K562 (cell line): ENCODE results near the gene GRIN2A. TPM values are rescaled to one million over a fixed set of nuclear protein-coding genes. Genes with fewer than 3 reads are reported as not detected.

Source experiments
- ATAC-seq: fragments of 200-7000 bp; cut with Tn5 transposase; 3 replicates; pipeline ENCODE4 v1.9.1; 2020; ENCODE audit warnings: moderate library complexity
- BruUV-seq: library from RNA; stranded (reverse); fragments of 400-500 nt; replicated peaks from 2 replicates; lab custom pipeline; 2021; lab: Mats Ljungman, UMichigan
- CTCF ChIA-PET: fragments of 300-600 bp; formaldehyde crosslinking; extraction: SDS; loops from one replicate; lab custom pipeline; 2021; ENCODE audit warnings: low intra/inter-chr PET ratio; lab: Yijun Ruan, JAX
- POLR2A ChIA-PET: fragments of 300-600, 350-650 bp; sonication (Branson Sonifier 250); formaldehyde crosslinking; extraction: SDS; loops from one replicate; lab custom pipeline; 2021; ENCODE audit warnings: antibody characterized with exemption, inconsistent platforms; lab: Yijun Ruan, JAX
- DNase-seq, 4 experiments: peaks; one replicate each; pipeline versions ENCODE4 v3.0.0 to v3.0.0-alpha.2; 2011 to 2018; ENCODE audit warnings: low spot score in 3 of 4, mixed read lengths in 3 of 4; ENCODE audit errors: extremely low read depth in 1 of 4
- FAIRE-seq: peaks from 2 replicates; lab custom pipeline; 2011; peaks lifted over from hg19 to GRCh38; lab: Jason Lieb, UNC
- H2AFZ ChIP-seq: 2 replicates; pipeline ENCODE4 v1.6.0; 2011; ENCODE audit warnings: low read depth, low read length, control low read depth, inconsistent platforms
- H3K27ac ChIP-seq: fragments of 200-600 bp; 3 replicates; pipeline ENCODE4 v1.8.0; 2011; ENCODE audit warnings: low read depth, mild to moderate bottlenecking, control low read depth, inconsistent platforms, low read length, moderate library complexity, mixed read lengths; ENCODE audit errors: extremely low read depth
- H3K27me3 ChIP-seq, 2 experiments: fragments of 300-600 bp in 1 of 2; 2 replicates in 1 of 2; 3 replicates in 1 of 2; pipeline versions ENCODE4 v1.6.0 to v1.8.0; 2011; ENCODE audit warnings: inconsistent platforms in 2 of 2, low read length in 2 of 2, mild to moderate bottlenecking in 1 of 2, mixed read lengths in 1 of 2, moderate library complexity in 1 of 2; ENCODE audit not compliant: control insufficient read depth in 2 of 2, insufficient read depth in 2 of 2
- H3K36me3 ChIP-seq: fragments of 300-600 bp; 3 replicates; pipeline ENCODE4 v1.8.0; 2011; ENCODE audit warnings: mild to moderate bottlenecking, low read length, inconsistent platforms; ENCODE audit not compliant: control insufficient read depth, insufficient read depth
- H3K4me1 ChIP-seq, 2 experiments: fragments of 200-600 bp in 1 of 2; replicated peaks in 1 of 2; 2 replicates in 1 of 2; 3 replicates in 1 of 2; pipeline versions ENCODE4 v1.5.1 to v1.8.0; 2011; ENCODE audit warnings: inconsistent platforms in 2 of 2, low read length in 2 of 2, mild to moderate bottlenecking in 1 of 2, mixed read lengths in 1 of 2, moderate library complexity in 1 of 2; ENCODE audit not compliant: control insufficient read depth in 2 of 2, insufficient read depth in 2 of 2
- H3K4me2 ChIP-seq: 2 replicates; pipeline ENCODE4 v1.6.1; 2011; ENCODE audit warnings: low read length, control low read depth, inconsistent platforms, mixed read lengths; ENCODE audit not compliant: insufficient read depth
- H3K4me3 ChIP-seq: fragments of 200-600 bp; sonication (generic), shearing (Covaris generic); 2 replicates; pipeline ENCODE4 v1.5.1; 2016; ENCODE audit warnings: control low read depth, inconsistent platforms
- H3K79me2 ChIP-seq: fragments of 200-600 bp; 3 replicates; pipeline ENCODE4 v1.8.0; 2011; ENCODE audit warnings: low read length, inconsistent platforms; ENCODE audit not compliant: control insufficient read depth, insufficient read depth
- H3K9ac ChIP-seq, 2 experiments: 2 replicates each; pipeline versions ENCODE4 v1.6.0 to v1.6.1; 2011; ENCODE audit warnings: low read depth in 2 of 2, low read length in 2 of 2, control low read depth in 1 of 2, inconsistent platforms in 1 of 2, mild to moderate bottlenecking in 1 of 2, mixed read lengths in 1 of 2; ENCODE audit not compliant: insufficient read depth in 1 of 2
- H3K9me1 ChIP-seq: one replicate; pipeline ENCODE4 v1.6.0; 2011; ENCODE audit warnings: inconsistent platforms, mild to moderate bottlenecking, low read length, moderate library complexity; ENCODE audit not compliant: control insufficient read depth, insufficient read depth
- H3K9me3 ChIP-seq: replicated peaks from 2 replicates; pipeline ENCODE4 v1.5.1; 2011; ENCODE audit warnings: low read depth, low read length, inconsistent platforms; ENCODE audit not compliant: control insufficient read depth, insufficient read depth
- H4K20me1 ChIP-seq: replicated peaks from 2 replicates; pipeline ENCODE4 v1.6.1; 2011; ENCODE audit warnings: low read length, inconsistent platforms, mixed read lengths; ENCODE audit not compliant: control insufficient read depth, insufficient read depth
- ERF ChIP-seq: fragments of 450-650 bp; formaldehyde crosslinking; IDR thresholded peaks from 2 replicates; pipeline ENCODE4 v1.4.0; 2020; ENCODE audit warnings: mild to moderate bottlenecking, mixed read lengths
- GABPB1 ChIP-seq: sonication (generic); formaldehyde crosslinking; IDR thresholded peaks from 2 replicates; pipeline ENCODE4 v1.8.0; 2022; ENCODE audit warnings: mild to moderate bottlenecking, missing genetic modification reagents
- GATAD2A ChIP-seq: fragments of 450-650 bp; IDR thresholded peaks from 2 replicates; pipeline ENCODE4 v1.6.1; 2017
- PRPF4 ChIP-seq: fragments of 200-400 bp; formaldehyde crosslinking; IDR thresholded peaks from one replicate; pipeline ENCODE4 v1.6.1; 2017; ENCODE audit warnings: low read length, low read depth, mild to moderate bottlenecking; ENCODE audit not compliant: insufficient read depth, poor library complexity, severe bottlenecking
- RFX7 ChIP-seq: fragments of 250-450 bp; sonication (Bioruptor Pico); IDR thresholded peaks from 2 replicates; pipeline ENCODE4 v1.5.1; 2021; ENCODE audit warnings: mild to moderate bottlenecking
- SPI1 ChIP-seq: IDR thresholded peaks from 2 replicates; pipeline ENCODE4 v1.6.1; 2011; ENCODE audit warnings: low read depth, low read length, control low read depth, borderline replicate concordance
- THAP12 ChIP-seq: fragments of 250-450 bp; sonication (Bioruptor Pico); IDR thresholded peaks from 2 replicates; pipeline ENCODE4 v1.9.0; 2021; ENCODE audit warnings: mild to moderate bottlenecking, inconsistent platforms
- U2AF1 ChIP-seq: fragments of 200-400 bp; formaldehyde crosslinking; optimal IDR thresholded peaks from 2 replicates; pipeline ENCODE3; 2017; ENCODE audit warnings: mild to moderate bottlenecking, low read depth, low read length, moderate library complexity
- ZBTB33 ChIP-seq: sonication (generic); formaldehyde crosslinking; IDR thresholded peaks from 2 replicates; pipeline ENCODE4 v1.8.1; 2023; ENCODE audit warnings: mild to moderate bottlenecking, missing genetic modification reagents
- ZNF655 ChIP-seq: fragments of 250-450 bp; sonication (Bioruptor Pico); IDR thresholded peaks from 2 replicates; pipeline ENCODE4 v1.5.0; 2021
- WGBS: fragments of 100-300 bp; shearing (Covaris generic); methylation state at CpG from one replicate; pipeline ENCODE4 v1.1.6; 2016; ENCODE audit warnings: low coverage, mixed read lengths; ENCODE audit not compliant: insufficient coverage; ENCODE audit errors: missing lambda C conversion rate; 5-methylcytosine and 5-hydroxymethylcytosine counted together
- in situ Hi-C: fragments of 300-500 bp; cut with MboI; formaldehyde crosslinking; loops from 4 replicates; pipeline ENCODE4 v1.15.0; 2018; ENCODE audit warnings: inconsistent platforms, mixed read lengths
- intact Hi-C: fragments of 100-400 bp; cut with micrococcal nuclease; formaldehyde crosslinking; loops from 2 replicates; pipeline ENCODE4 v1.14.2; 2022
- polyA plus RNA-seq, 8 experiments: library from polyadenylated mRNA; depleted of rRNA in 4 of 8; stranded (reverse) in 5 of 8; unstranded in 3 of 8; fragments of >200 nt; fragmentation: Nextera tagmentation in 2 of 8; fragmentation: Illumina TruSeq in 1 of 8; extraction: Ambion mirVana in 2 of 8; extraction: Trizol in 1 of 8; gene quantifications; 2 replicates each; pipeline versions ENCODE4 v1.2.1 to v1.2.3, GENCODE V29; 2011 to 2014; ENCODE audit warnings: inconsistent platforms in 1 of 8, missing spikeins in 1 of 8
- total RNA-seq, 7 experiments: library from RNA; depleted of rRNA in 6 of 7; stranded (reverse); fragments of >200 nt in 6 of 7; fragmentation: Illumina TruSeq in 2 of 7; extraction: Trizol in 2 of 7; gene quantifications; 2 replicates each; pipeline versions ENCODE4 v1.2.1 to v1.2.3, GENCODE V29; 2011 to 2021; ENCODE audit warnings: low replicate concordance in 1 of 7

GRIN2A gene
- total and polyA plus RNA-seq, 9 of the 15 experiments (the other 6 are each of a cell fraction or from before 2014, with no cell fraction given), result not detected

GRCh38 chr16:9868606-9869149, 313.6 kb downstream of the GRIN2A start:
- Histone ChIP-seq H3K9me3 (no peaks in the 10 kb centered on the region), H3K27ac (no peak overlapping the region), H3K27me3 (no peaks in the 10 kb centered on the region; a peak in 3 of 5 replicates), H3K4me3 (no peak overlapping the region), H3K9ac (no peak overlapping the region), H3K79me2 (no peaks in the 10 kb centered on the region), H3K4me2 (no peak overlapping the region), H3K9me1 (no peaks in the 10 kb centered on the region), H3K36me3 (no peaks in the 10 kb centered on the region), H3K4me1 (no peaks in the 10 kb centered on the region), H4K20me1 (no peaks in the 10 kb centered on the region), H2AFZ (no peak overlapping the region)
- no peak for TF ChIP-seq THAP12 (CRISPR knock-in tag)
- TF ChIP-seq ZBTB33, result no peak
- no peak for TF ChIP-seq ZNF655 (CRISPR knock-in tag)
- TF ChIP-seq U2AF1, result no peak
- TF ChIP-seq ERF, result no peak
- no peak for TF ChIP-seq SPI1
- no peak for TF ChIP-seq PRPF4
- no peak for TF ChIP-seq GATAD2A
- TF ChIP-seq RFX7, result no peak
- no peak for TF ChIP-seq GABPB1 (CRISPR knock-in tag)
- intact Hi-C loops (no loop called here), in situ Hi-C loops (no loop called here)
- CTCF ChIA-PET, result no interaction called here
- no peak for ATAC-seq
- no TSS peak for BruUV-seq
- POLR2A ChIA-PET, result interaction anchor here (0.6 to 0.7 kb wide), 2 partner anchors 16 to 1099 kb away, joined by 3 read pairs; no protein-coding TSS in a partner anchor
- FAIRE-seq, result no peak
- 0% methylated on average over 2 of the region's 2 CpGs for WGBS
- DNase-seq, result no peak
